ENCODE results near the gene MAPK10.

DNA sequence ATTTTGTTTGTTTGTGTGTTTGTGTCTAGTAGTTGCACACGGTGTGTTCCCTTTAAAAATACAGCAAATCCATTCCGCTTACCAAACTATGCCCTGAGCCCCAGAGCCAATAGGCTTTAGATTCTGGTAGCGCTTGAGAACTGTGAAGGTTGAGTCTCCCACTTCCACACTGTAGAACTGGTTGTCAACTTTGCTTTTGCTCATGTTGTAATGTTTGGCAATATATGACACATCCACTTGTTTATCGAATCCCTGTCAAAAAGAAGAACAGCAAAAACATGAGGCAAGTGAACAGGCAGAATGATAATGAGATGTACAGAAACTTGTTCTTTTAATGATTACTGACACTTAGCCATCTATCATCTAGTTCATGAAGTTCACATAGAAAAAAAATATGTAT lies 200.6 kb downstream of the MAPK10 start:
- TF ChIP-seq CTCF (IDR thresholded peaks at IDR 0.05) (no peak), POLR2AphosphoS5 (IDR thresholded peaks at IDR 0.05) (no peak), POLR2A (IDR thresholded peaks at IDR 0.05; ENCODE audit: low read depth) (no peak)
